OCI-LY7 (cell line): ENCODE measurements around the gene AGBL1. TPM values are rescaled to one million over a fixed set of nuclear protein-coding genes. Genes with fewer than 3 reads are reported as not detected.

Source experiments
- BruUV-seq: library from RNA; stranded (reverse); fragments of 400-500 nt; replicated peaks from 2 replicates; lab custom pipeline; 2021; lab: Mats Ljungman, UMichigan
- CTCF ChIA-PET: fragments of 300-600 bp; sonication (Branson Sonifier 250); formaldehyde crosslinking; loops from one replicate; lab custom pipeline; 2022; ENCODE audit warnings: antibody characterized with exemption; ENCODE audit not compliant: unreplicated experiment; lab: Charles Lee
- POLR2A ChIA-PET: fragments of 300-600 bp; sonication (Branson Sonifier 250); formaldehyde crosslinking; loops from one replicate; lab custom pipeline; 2022; ENCODE audit warnings: antibody characterized with exemption; lab: Charles Lee
- DNase-seq: peaks from one replicate; pipeline ENCODE4 v3.0.0-alpha.2; 2015; ENCODE audit warnings: low spot score
- H2AFZ ChIP-seq: fragments of 200-600 bp; sonication (generic), shearing (Covaris generic); 2 replicates; pipeline ENCODE4 v1.6.1; 2014; ENCODE audit warnings: mild to moderate bottlenecking, antibody characterized with exemption, low read length, moderate library complexity
- H3K27ac ChIP-seq: fragments of 200-600 bp; sonication (generic); 2 replicates; pipeline ENCODE4 v1.5.1; 2014; ENCODE audit warnings: mixed run types, low read depth, mild to moderate bottlenecking, moderate library complexity, low read length, inconsistent platforms; ENCODE audit not compliant: poor library complexity, severe bottlenecking
- H3K36me3 ChIP-seq: fragments of 200-600 bp; sonication (generic); 2 replicates; pipeline ENCODE4 v1.6.1; 2014; ENCODE audit warnings: mild to moderate bottlenecking, antibody characterized with exemption, low read length, moderate library complexity, mixed read lengths; ENCODE audit not compliant: insufficient read depth
- H3K4me1 ChIP-seq: fragments of 200-600 bp; sonication (generic); 2 replicates; pipeline ENCODE4 v1.5.1; 2014; ENCODE audit warnings: mild to moderate bottlenecking, low read length; ENCODE audit not compliant: insufficient read depth, poor library complexity, severe bottlenecking
- H3K4me2 ChIP-seq: fragments of 200-600 bp; sonication (generic); 2 replicates; pipeline ENCODE4 v1.6.1; 2014; ENCODE audit warnings: mild to moderate bottlenecking, low read length
- H3K4me3 ChIP-seq: fragments of 200-600 bp; sonication (generic); 2 replicates; pipeline ENCODE4 v1.5.1; 2014; ENCODE audit warnings: mild to moderate bottlenecking, low read depth, low read length; ENCODE audit not compliant: poor library complexity, severe bottlenecking
- H3K79me2 ChIP-seq: fragments of 200-600 bp; sonication (generic); 2 replicates; pipeline ENCODE4 v1.6.1; 2016; ENCODE audit warnings: low read depth, mild to moderate bottlenecking, low read length, moderate library complexity, mixed read lengths; ENCODE audit not compliant: insufficient read depth
- H3K9me2 ChIP-seq: fragments of 200-600 bp; sonication (generic); 2 replicates; pipeline ENCODE4 v1.6.1; 2016; ENCODE audit warnings: mild to moderate bottlenecking, low read length, mixed read lengths; ENCODE audit not compliant: insufficient read depth
- H3K9me3 ChIP-seq: fragments of 200-600 bp; sonication (generic); 2 replicates; pipeline ENCODE4 v1.6.1; 2014; ENCODE audit warnings: mild to moderate bottlenecking, mixed run types, low read length, mixed read lengths
- H4K20me1 ChIP-seq: fragments of 200-600 bp; sonication (generic); 2 replicates; pipeline ENCODE4 v1.6.1; 2014; ENCODE audit warnings: mild to moderate bottlenecking, antibody characterized with exemption, low read length, moderate library complexity, mixed read lengths; ENCODE audit not compliant: insufficient read depth
- EZH2phosphoT487 ChIP-seq: fragments of 200-600 bp; sonication (generic); IDR thresholded peaks from 2 replicates; pipeline ENCODE4 v1.6.1; 2018; ENCODE audit warnings: low read depth, borderline replicate concordance, mild to moderate bottlenecking, mixed run types, antibody characterized with exemption, low read length, moderate library complexity, mixed read lengths
- intact Hi-C: fragments of 100-400 bp; cut with micrococcal nuclease; formaldehyde crosslinking; loops from one replicate; pipeline ENCODE4 v1.10.0; 2022; ENCODE audit not compliant: unreplicated experiment
- total RNA-seq, 2 experiments: library from RNA; depleted of rRNA in 1 of 2; stranded (reverse); fragments of >200 nt in 1 of 2; shearing (Covaris generic) in 1 of 2; gene quantifications; 2 replicates each; pipeline ENCODE4 v1.2.3, GENCODE V29; 2014 to 2022
- TF ChIP-seq, protein P1 (sequence below): fragments of 200-600 bp; sonication (generic); conservative IDR thresholded peaks from 2 replicates; pipeline ENCODE4 v1.5.1; 2014; ENCODE audit warnings: mild to moderate bottlenecking, antibody characterized with exemption, low read length, moderate library complexity, mixed read lengths

Gene AGBL1
- total RNA-seq, 2 experiments from 2014 or later, result not detected

DNA sequence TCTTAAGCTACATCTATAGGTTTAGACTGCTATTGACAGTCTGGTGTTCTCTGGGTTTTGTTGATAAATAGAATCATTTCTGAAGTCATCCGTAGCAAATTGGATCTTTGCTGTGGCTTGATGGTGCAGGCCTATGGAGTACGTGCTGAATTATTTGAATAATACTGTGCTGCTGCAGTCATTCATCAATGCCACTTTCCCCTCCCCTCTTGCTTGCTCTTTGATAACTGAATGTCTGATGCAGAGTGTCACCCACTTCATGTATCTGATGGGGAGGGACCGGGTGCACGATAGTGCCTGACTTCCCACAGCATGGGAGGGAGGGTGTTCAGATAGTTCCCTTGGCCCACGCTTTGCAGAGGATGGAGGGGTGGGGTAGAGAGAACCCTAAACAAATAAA lies 179.9 kb downstream of the AGBL1 start:
- Histone ChIP-seq H2AFZ (no peak overlapping the region), H3K4me3 (no peak overlapping the region), H3K27ac (no peak overlapping the region), H3K36me3 (no peaks in the 10 kb centered on the region), H4K20me1 (no peaks in the 10 kb centered on the region), H3K79me2 (no peaks in the 10 kb centered on the region), H3K9me3 (no peaks in the 10 kb centered on the region), H3K4me1 (no peaks in the 10 kb centered on the region), H3K9me2 (no peaks in the 10 kb centered on the region), H3K4me2 (no peak overlapping the region)
- DNase-seq, result no peak
- ChIA-PET POLR2A (no interaction called here), CTCF (no interaction called here)
- BruUV-seq, result no TSS peak
- TF ChIP-seq, protein P1, sequence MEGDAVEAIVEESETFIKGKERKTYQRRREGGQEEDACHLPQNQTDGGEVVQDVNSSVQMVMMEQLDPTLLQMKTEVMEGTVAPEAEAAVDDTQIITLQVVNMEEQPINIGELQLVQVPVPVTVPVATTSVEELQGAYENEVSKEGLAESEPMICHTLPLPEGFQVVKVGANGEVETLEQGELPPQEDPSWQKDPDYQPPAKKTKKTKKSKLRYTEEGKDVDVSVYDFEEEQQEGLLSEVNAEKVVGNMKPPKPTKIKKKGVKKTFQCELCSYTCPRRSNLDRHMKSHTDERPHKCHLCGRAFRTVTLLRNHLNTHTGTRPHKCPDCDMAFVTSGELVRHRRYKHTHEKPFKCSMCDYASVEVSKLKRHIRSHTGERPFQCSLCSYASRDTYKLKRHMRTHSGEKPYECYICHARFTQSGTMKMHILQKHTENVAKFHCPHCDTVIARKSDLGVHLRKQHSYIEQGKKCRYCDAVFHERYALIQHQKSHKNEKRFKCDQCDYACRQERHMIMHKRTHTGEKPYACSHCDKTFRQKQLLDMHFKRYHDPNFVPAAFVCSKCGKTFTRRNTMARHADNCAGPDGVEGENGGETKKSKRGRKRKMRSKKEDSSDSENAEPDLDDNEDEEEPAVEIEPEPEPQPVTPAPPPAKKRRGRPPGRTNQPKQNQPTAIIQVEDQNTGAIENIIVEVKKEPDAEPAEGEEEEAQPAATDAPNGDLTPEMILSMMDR, result no peak
- no peak for TF ChIP-seq EZH2phosphoT487
- intact Hi-C loops, result no loop called here

DNA sequence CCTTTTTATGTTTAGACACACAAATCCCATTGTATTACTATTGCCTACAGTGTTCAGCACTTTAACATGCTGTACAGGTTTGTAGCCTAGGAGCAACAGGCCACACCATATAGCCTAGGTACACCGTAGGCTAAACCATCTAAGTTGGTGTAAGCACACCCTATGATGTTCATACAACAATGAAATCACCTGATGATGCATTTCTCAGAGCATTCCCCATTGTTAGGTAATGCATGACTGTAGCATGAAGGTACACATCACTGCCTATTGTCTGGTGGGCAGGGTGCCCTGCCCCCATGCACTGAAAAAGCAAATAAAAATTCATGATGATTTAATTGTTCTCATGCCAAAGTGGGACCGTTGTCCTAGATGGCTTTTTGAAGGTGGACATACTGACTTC lies 183.6 kb downstream of the AGBL1 start:
- intact Hi-C loops, result no loop called here
- POLR2A ChIA-PET, result no interaction called here
- Histone ChIP-seq H4K20me1 (no peaks in the 10 kb centered on the region), H2AFZ (no peak overlapping the region), H3K4me3 (no peak overlapping the region), H3K36me3 (no peaks in the 10 kb centered on the region), H3K4me1 (no peaks in the 10 kb centered on the region), H3K27ac (no peak overlapping the region), H3K9me3 (no peaks in the 10 kb centered on the region), H3K4me2 (no peak overlapping the region), H3K9me2 (no peaks in the 10 kb centered on the region), H3K79me2 (no peaks in the 10 kb centered on the region)
- CTCF ChIA-PET, result no interaction called here
- TF ChIP-seq, protein P1, result no peak
- TF ChIP-seq EZH2phosphoT487, result no peak
- no TSS peak for BruUV-seq
- no peak for DNase-seq

DNA sequence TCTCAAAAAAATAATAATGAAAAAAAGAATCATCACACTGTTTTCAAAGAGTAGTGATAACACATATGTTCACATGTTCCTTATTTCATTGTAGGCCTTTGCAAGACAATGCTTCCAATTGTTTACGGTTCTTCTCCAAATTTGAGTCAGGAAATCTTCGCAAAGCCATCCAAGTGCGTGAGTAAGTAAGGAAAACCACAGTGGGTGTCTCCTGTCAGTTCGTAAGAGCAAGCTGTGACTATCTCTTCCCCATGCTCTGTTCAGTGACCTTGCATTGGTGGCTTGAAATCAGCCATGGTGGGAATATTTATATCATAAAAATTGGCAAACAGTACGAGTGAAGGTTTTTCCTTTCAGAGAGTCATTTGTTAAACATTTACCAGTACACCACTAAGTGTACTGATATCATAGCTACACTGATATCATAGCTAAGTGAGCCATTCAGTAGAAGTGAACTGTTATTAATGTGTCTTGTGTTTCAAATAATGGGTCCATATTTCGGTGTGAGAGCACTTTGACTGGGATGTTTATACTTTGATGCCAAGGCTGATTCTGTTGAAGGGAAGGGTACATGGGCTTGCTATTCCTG lies 187.3 kb downstream of the AGBL1 start:
- no peak for DNase-seq
- Histone ChIP-seq H3K4me1 (no peaks in the 10 kb centered on the region), H3K4me3 (no peak overlapping the region), H3K27ac (no peak overlapping the region), H3K79me2 (no peaks in the 10 kb centered on the region), H3K4me2 (no peak overlapping the region), H3K9me3 (no peaks in the 10 kb centered on the region), H3K9me2 (no peaks in the 10 kb centered on the region), H4K20me1 (no peaks in the 10 kb centered on the region), H3K36me3 (no peaks in the 10 kb centered on the region), H2AFZ (no peak overlapping the region)
- BruUV-seq, result no TSS peak
- TF ChIP-seq, protein P1, result no peak
- TF ChIP-seq EZH2phosphoT487, result no peak
- CTCF ChIA-PET, result no interaction called here
- intact Hi-C loops, result no loop called here
- POLR2A ChIA-PET, result no interaction called here
